Hepatocyte (in vitro differentiated cells): ENCODE results near the gene ITGBL1. TPM values are rescaled to one million over a fixed set of nuclear protein-coding genes. Genes with fewer than 3 reads are reported as not detected.

Source experiments
- DNase-seq: peaks from one replicate; pipeline ENCODE4 v3.0.0-alpha.2; 2016; ENCODE audit warnings: low spot score
- H2AFZ ChIP-seq: fragments of 200-600 bp; sonication (generic); 2 replicates; pipeline ENCODE4 v1.6.0; 2016; ENCODE audit warnings: antibody characterized with exemption, mild to moderate bottlenecking
- H3K27ac ChIP-seq: fragments of 200-600 bp; sonication (generic); 2 replicates; pipeline ENCODE4 v1.5.1; 2016; ENCODE audit warnings: mild to moderate bottlenecking
- H3K27me3 ChIP-seq: fragments of 200-600 bp; sonication (generic); 2 replicates; pipeline ENCODE4 v1.6.1; 2016
- H3K36me3 ChIP-seq: fragments of 200-600 bp; sonication (generic); replicated peaks from 2 replicates; pipeline ENCODE4 v1.5.1; 2016; ENCODE audit warnings: low read depth; ENCODE audit not compliant: insufficient read depth
- H3K4me1 ChIP-seq: fragments of 200-600 bp; sonication (generic); 2 replicates; pipeline ENCODE4 v1.5.1; 2016; ENCODE audit warnings: mild to moderate bottlenecking, moderate library complexity; ENCODE audit not compliant: insufficient read depth
- H3K4me2 ChIP-seq: fragments of 200-600 bp; sonication (generic); 2 replicates; pipeline ENCODE4 v1.6.0; 2016
- H3K4me3 ChIP-seq: fragments of 200-600 bp; sonication (generic); 2 replicates; pipeline ENCODE4 v1.5.1; 2016; ENCODE audit warnings: mild to moderate bottlenecking
- H3K79me2 ChIP-seq: fragments of 200-600 bp; sonication (generic); 2 replicates; pipeline ENCODE4 v1.6.0; 2017; ENCODE audit warnings: mild to moderate bottlenecking
- H3K9me2 ChIP-seq: fragments of 200-600 bp; sonication (generic); replicated peaks from 2 replicates; pipeline ENCODE4 v1.6.0; 2017; ENCODE audit warnings: mild to moderate bottlenecking; ENCODE audit not compliant: insufficient read depth
- H3K9me3 ChIP-seq: fragments of 200-600 bp; sonication (generic); 2 replicates; pipeline ENCODE4 v1.5.1; 2016; ENCODE audit warnings: low read depth, mild to moderate bottlenecking
- H4K20me1 ChIP-seq: fragments of 200-600 bp; sonication (generic); 2 replicates; pipeline ENCODE4 v1.6.0; 2016; ENCODE audit warnings: mild to moderate bottlenecking; ENCODE audit not compliant: insufficient read depth, poor library complexity, severe bottlenecking
- EZH2 ChIP-seq: fragments of 200-600 bp; sonication (generic); IDR thresholded peaks from 2 replicates; pipeline ENCODE4 v1.6.1; 2016; ENCODE audit warnings: antibody characterized with exemption, mild to moderate bottlenecking, borderline replicate concordance
- EZH2phosphoT487 ChIP-seq: fragments of 200-600 bp; sonication (generic); IDR thresholded peaks from one replicate; pipeline ENCODE4 v1.6.1; 2018; ENCODE audit warnings: antibody characterized with exemption, mild to moderate bottlenecking, low read depth, moderate library complexity; ENCODE audit not compliant: unreplicated experiment, severe bottlenecking
- whole genome bisulfite sequencing: methylation state at CpG from one replicate; pipeline ENCODE4 v1.1.6; 2016; ENCODE audit warnings: low lambda C conversion rate; ENCODE audit errors: missing lambda C conversion rate; 5-methylcytosine and 5-hydroxymethylcytosine counted together
- polyA plus RNA-seq: library from polyadenylated mRNA; unstranded; fragments of >200 nt; fragmentation: Nextera tagmentation; extraction: Ambion mirVana; gene quantifications from 2 replicates; pipeline ENCODE4 v1.2.1, GENCODE V29; 2016
- total RNA-seq: library from RNA; depleted of rRNA; stranded (reverse); fragments of >200 nt; gene quantifications from 2 replicates; pipeline ENCODE4 v1.2.3, GENCODE V29; 2014
- TF ChIP-seq, protein P1 (sequence below): fragments of 200-600 bp; sonication (generic); IDR thresholded peaks from 2 replicates; pipeline ENCODE4 v1.5.1; 2016; ENCODE audit warnings: antibody characterized with exemption, mild to moderate bottlenecking; ENCODE audit not compliant: poor library complexity

The ITGBL1 gene
- total and polyA plus RNA-seq, 2 experiments from 2014 or later = 0.33 TPM; not detected in 1

DNA sequence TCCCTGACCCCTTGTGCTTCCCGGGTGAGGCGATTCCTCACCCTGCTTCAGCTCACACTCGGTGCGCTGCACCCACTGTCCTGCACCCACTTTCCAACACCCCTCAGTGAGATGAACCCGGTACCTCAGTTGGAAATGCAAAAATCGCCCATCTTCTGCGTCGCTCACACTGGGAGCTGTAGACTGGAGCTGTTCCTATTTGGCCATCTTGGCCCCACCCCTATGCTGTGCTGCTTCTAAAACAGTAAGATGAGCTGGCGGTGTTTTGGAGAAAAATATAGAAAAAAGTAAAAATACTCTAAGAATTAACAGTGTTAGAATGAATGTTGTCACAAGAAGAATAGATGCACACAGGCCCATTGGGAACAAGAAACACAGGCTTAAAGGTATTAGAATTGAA lies 92.5 kb downstream of the ITGBL1 start:
- DNase-seq = no peak
- Histone ChIP-seq H2AFZ (no peak overlapping the region), H3K27ac (no peak overlapping the region), H3K79me2 (no peaks in the 10 kb centered on the region), H4K20me1 (no peaks in the 10 kb centered on the region), H3K4me2 (no peak overlapping the region), H3K27me3 (no peaks in the 10 kb centered on the region), H3K4me1 (no peaks in the 10 kb centered on the region), H3K9me3 (no peaks in the 10 kb centered on the region), H3K4me3 (no peak overlapping the region), H3K36me3 (no peaks in the 10 kb centered on the region), H3K9me2 (no peaks in the 10 kb centered on the region)
- WGBS = 97% methylated on average over 9 of the region's 9 CpGs
- TF ChIP-seq EZH2 (no peak), EZH2phosphoT487 (no peak)
- TF ChIP-seq, protein P1, sequence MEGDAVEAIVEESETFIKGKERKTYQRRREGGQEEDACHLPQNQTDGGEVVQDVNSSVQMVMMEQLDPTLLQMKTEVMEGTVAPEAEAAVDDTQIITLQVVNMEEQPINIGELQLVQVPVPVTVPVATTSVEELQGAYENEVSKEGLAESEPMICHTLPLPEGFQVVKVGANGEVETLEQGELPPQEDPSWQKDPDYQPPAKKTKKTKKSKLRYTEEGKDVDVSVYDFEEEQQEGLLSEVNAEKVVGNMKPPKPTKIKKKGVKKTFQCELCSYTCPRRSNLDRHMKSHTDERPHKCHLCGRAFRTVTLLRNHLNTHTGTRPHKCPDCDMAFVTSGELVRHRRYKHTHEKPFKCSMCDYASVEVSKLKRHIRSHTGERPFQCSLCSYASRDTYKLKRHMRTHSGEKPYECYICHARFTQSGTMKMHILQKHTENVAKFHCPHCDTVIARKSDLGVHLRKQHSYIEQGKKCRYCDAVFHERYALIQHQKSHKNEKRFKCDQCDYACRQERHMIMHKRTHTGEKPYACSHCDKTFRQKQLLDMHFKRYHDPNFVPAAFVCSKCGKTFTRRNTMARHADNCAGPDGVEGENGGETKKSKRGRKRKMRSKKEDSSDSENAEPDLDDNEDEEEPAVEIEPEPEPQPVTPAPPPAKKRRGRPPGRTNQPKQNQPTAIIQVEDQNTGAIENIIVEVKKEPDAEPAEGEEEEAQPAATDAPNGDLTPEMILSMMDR = no peak

DNA sequence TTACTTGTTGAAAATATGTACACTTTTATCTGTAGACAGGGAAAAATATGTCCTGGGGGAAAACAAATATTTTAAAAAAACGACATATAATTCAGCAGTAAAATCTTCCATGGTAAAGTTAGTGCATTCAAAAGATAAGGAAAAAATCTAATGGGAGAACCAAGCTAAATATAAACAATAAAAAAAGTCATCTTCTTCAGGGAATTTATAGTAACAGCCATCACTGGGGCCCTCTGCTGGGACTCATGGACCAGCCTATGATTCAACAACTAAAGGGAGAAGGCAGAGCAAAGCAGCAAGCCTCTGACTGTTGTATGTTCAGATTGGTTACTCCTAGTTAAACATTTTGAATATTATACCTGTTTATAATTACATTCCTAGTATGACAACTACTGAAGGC lies 93.0 kb downstream of the ITGBL1 start:
- Histone ChIP-seq H3K4me2 (no peak overlapping the region), H3K27ac (no peak overlapping the region), H3K9me3 (no peaks in the 10 kb centered on the region), H3K79me2 (no peaks in the 10 kb centered on the region), H3K9me2 (no peaks in the 10 kb centered on the region), H3K4me3 (no peak overlapping the region), H3K36me3 (no peaks in the 10 kb centered on the region), H3K4me1 (no peaks in the 10 kb centered on the region), H3K27me3 (no peaks in the 10 kb centered on the region), H4K20me1 (no peaks in the 10 kb centered on the region), H2AFZ (no peak overlapping the region)
- DNase-seq = no peak
- TF ChIP-seq, protein P1 = no peak
- TF ChIP-seq EZH2 = no peak
- no peak for TF ChIP-seq EZH2phosphoT487
- 60% methylated on average over 1 of the region's 1 CpG for WGBS

DNA sequence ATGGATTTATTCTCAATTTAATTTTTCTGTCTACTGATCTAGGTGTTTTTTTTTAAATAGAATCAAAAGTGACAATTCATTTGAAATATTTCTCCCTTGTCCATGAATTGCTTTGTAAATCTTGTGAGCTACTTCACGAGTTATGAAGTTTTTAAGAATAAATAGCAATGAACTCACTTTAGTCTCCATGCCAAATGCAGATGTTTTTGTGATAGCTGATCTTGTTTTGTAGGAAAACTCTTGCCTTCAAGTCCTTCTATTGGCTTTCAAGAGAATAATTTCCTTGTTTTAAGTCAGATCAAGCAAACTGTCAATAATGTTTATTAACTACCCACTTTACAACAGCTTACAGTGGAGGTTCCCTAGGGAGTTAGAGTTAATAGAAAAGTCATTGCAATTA lies 99.8 kb downstream of the ITGBL1 start:
- no peak overlapping the region for H3K4me2 ChIP-seq
- H3K36me3 ChIP-seq = no peaks in the 10 kb centered on the region
- no peaks in the 10 kb centered on the region for H3K9me3 ChIP-seq
- H3K79me2 ChIP-seq = no peaks in the 10 kb centered on the region
- H3K27me3 ChIP-seq = no peaks in the 10 kb centered on the region
- H3K9me2 ChIP-seq = no peaks in the 10 kb centered on the region
- WGBS = 74% methylated on average over 1 of the region's 1 CpG
- H3K4me1 ChIP-seq = no peaks in the 10 kb centered on the region
- no peak for TF ChIP-seq EZH2
- TF ChIP-seq, protein P1 = no peak
- TF ChIP-seq EZH2phosphoT487 = no peak
- no peaks in the 10 kb centered on the region for H4K20me1 ChIP-seq
- no peak overlapping the region for H2AFZ ChIP-seq
- no peak overlapping the region for H3K4me3 ChIP-seq
- H3K27ac ChIP-seq = no peak overlapping the region
- no peak for DNase-seq

DNA sequence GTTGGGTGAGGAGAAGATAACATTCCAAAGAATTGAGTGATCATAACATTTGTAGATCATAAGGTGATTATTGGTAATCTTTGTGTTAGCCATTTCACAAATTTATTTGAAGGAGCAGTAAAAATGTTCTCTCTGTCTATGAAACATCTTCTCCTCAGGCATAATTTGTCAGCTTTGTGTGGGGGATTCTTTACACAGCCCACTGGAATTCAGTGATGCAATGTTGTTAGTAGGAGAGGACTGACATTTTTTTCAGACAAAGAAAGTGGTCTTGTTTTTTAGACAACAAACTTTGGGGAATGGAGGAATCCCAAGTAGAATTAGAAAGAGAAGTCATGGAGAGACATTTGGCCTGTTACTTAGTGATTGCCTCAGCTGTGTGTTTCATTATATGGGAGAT lies 100.3 kb downstream of the ITGBL1 start:
- Histone ChIP-seq H3K4me1 (no peaks in the 10 kb centered on the region), H2AFZ (no peak overlapping the region), H3K36me3 (no peaks in the 10 kb centered on the region), H3K9me2 (no peaks in the 10 kb centered on the region), H3K9me3 (no peaks in the 10 kb centered on the region), H3K79me2 (no peaks in the 10 kb centered on the region), H3K4me3 (no peak overlapping the region), H4K20me1 (no peaks in the 10 kb centered on the region), H3K4me2 (no peak overlapping the region), H3K27me3 (no peaks in the 10 kb centered on the region), H3K27ac (no peak overlapping the region)
- TF ChIP-seq, protein P1 = no peak
- TF ChIP-seq EZH2phosphoT487 (no peak), EZH2 (no peak)
- no peak for DNase-seq
